ENCODE measurements around the gene KCNS3.
A peak's percentile ranks its signal among the peaks of the same experiment; 100 is the strongest.

The KCNS3 gene

GRCh38 chr2:17863539-17863938, 14.9 kb upstream of the KCNS3 start:
- Mint-ChIP-seq H3K27me3 (peaks cover 28% of the 10 kb centered on the region), H3K9me3 (no peaks in the 10 kb centered on the region), H3K27ac (no peak overlapping the region), H3K4me1 (no peaks in the 10 kb centered on the region), H3K4me3 (no peak overlapping the region)
- ATAC-seq (no peak), DNase-seq (no peak)

GRCh38 chr2:17864676-17865075, 13.8 kb upstream of the KCNS3 start:
- ATAC-seq (no peak), DNase-seq (no peak)
- Mint-ChIP-seq H3K27ac (no peak overlapping the region), H3K9me3 (no peaks in the 10 kb centered on the region), H3K4me3 (no peak overlapping the region), H3K4me1 (no peaks in the 10 kb centered on the region), H3K27me3 (peaks cover 25% of the 10 kb centered on the region)

- peaks cover 31% of the 10 kb centered on the region for H3K27me3 Mint-ChIP-seq
- DNase-seq (no peak), ATAC-seq (no peak)
- no peak overlapping the region for H3K27ac Mint-ChIP-seq
- no peak overlapping the region for H3K4me3 Mint-ChIP-seq
- H3K4me1 Mint-ChIP-seq, result no peaks in the 10 kb centered on the region
- H3K9me3 Mint-ChIP-seq, result no peaks in the 10 kb centered on the region
Observed at GRCh38 chr2:17867133-17867532, 11.3 kb upstream of the KCNS3 start.

- no peak for DNase-seq
- no peak overlapping the region for H3K27ac Mint-ChIP-seq
Observed at GRCh38 chr2:17869128-17869527, 9.3 kb upstream of the KCNS3 start.

GRCh38 chr2:17871639-17872038, 6.8 kb upstream of the KCNS3 start:
- Mint-ChIP-seq H3K4me3 (no peak overlapping the region), H3K9me3 (no peaks in the 10 kb centered on the region), H3K27ac (no peak overlapping the region), H3K4me1 (no peaks in the 10 kb centered on the region), H3K27me3 (peaks cover 62% of the 10 kb centered on the region)
- ATAC-seq (no peak), DNase-seq (no peak)

More at GRCh38 chr2:17869128-17869527, 9.3 kb upstream of the KCNS3 start:
- no peaks in the 10 kb centered on the region for H3K9me3 Mint-ChIP-seq
- no peaks in the 10 kb centered on the region for H3K4me1 Mint-ChIP-seq
- peaks cover 43% of the 10 kb centered on the region for H3K27me3 Mint-ChIP-seq
- H3K4me3 Mint-ChIP-seq, result no peak overlapping the region
- ATAC-seq, result peak; percentile 59

- H3K9me3 Mint-ChIP-seq, result no peaks in the 10 kb centered on the region
- peaks cover 76% of the 10 kb centered on the region for H3K27me3 Mint-ChIP-seq
- H3K4me1 Mint-ChIP-seq, result peaks cover 7% of the 10 kb centered on the region
- no peak overlapping the region for H3K4me3 Mint-ChIP-seq
- H3K27ac Mint-ChIP-seq, result no peak overlapping the region
- no peak for ATAC-seq
- no peak for DNase-seq
Observed at GRCh38 chr2:17873021-17873420, 5.4 kb upstream of the KCNS3 start.

GRCh38 chr2:17876590-17876989, 1.9 kb upstream of the KCNS3 start:
- Mint-ChIP-seq H3K9me3 (no peaks in the 10 kb centered on the region), H3K27me3 (peaks cover 87% of the 10 kb centered on the region), H3K27ac (no peak overlapping the region), H3K4me1 (peaks cover 25% of the 10 kb centered on the region), H3K4me3 (no peak overlapping the region)
- no peak for DNase-seq
- ATAC-seq, result no peak

GRCh38 chr2:17877811-17878280, 621 bp upstream of the KCNS3 start:
- Mint-ChIP-seq H3K9me3 (no peaks in the 10 kb centered on the region), H3K27ac (no peak overlapping the region), H3K4me1 (peaks cover 25% of the 10 kb centered on the region), H3K4me3 (peak overlapping the region; percentile 71 to 79), H3K27me3 (peaks cover 93% of the 10 kb centered on the region)
- DNase-seq, result peak in 1 of 2 donors; percentile 5
- peak; percentile 5 for ATAC-seq

GRCh38 chr2:17879137-17879912, 858 bp downstream of the KCNS3 start:
- Mint-ChIP-seq H3K27me3 (peaks cover 79% of the 10 kb centered on the region), H3K4me3 (peak overlapping the region; percentile 79 to 89), H3K9me3 (no peaks in the 10 kb centered on the region), H3K27ac (no peak overlapping the region), H3K4me1 (peaks cover 25% of the 10 kb centered on the region)
- peak; percentile 56 for ATAC-seq
- peak in 1 of 2 donors; percentile 4 for DNase-seq

- Mint-ChIP-seq H3K9me3 (no peaks in the 10 kb centered on the region), H3K27me3 (peaks cover 77% of the 10 kb centered on the region)
Observed at GRCh38 chr2:17879913-17880274, 1.4 kb downstream of the KCNS3 start.

GRCh38 chr2:17892770-17893534, 14.5 kb downstream of the KCNS3 start:
- Mint-ChIP-seq H3K27ac (no peak overlapping the region), H3K4me3 (no peak overlapping the region)

More at GRCh38 chr2:17879913-17880274, 1.4 kb downstream of the KCNS3 start:
- DNase-seq (no peak), ATAC-seq (no peak)
- Mint-ChIP-seq H3K27ac (no peak overlapping the region), H3K4me1 (peaks cover 25% of the 10 kb centered on the region), H3K4me3 (peak overlapping the region in 1 of 2 donors; percentile 30)

GRCh38 chr2:17894005-17894404, 15.5 kb downstream of the KCNS3 start:
- H3K27ac Mint-ChIP-seq, result no peak overlapping the region
- DNase-seq (no peak), ATAC-seq (no peak)
- H3K4me3 Mint-ChIP-seq, result no peak overlapping the region
- H3K9me3 Mint-ChIP-seq, result peaks cover 14 to 29% of the 10 kb centered on the region in 2 donors
- H3K4me1 Mint-ChIP-seq, result no peaks in the 10 kb centered on the region
- peaks cover 36% of the 10 kb centered on the region for H3K27me3 Mint-ChIP-seq

More at GRCh38 chr2:17892770-17893534, 14.5 kb downstream of the KCNS3 start:
- Mint-ChIP-seq H3K27me3 (peaks cover 34% of the 10 kb centered on the region), H3K9me3 (peaks cover 14 to 29% of the 10 kb centered on the region in 2 donors), H3K4me1 (no peaks in the 10 kb centered on the region)
- DNase-seq (no peak), ATAC-seq (no peak)

GRCh38 chr2:17894556-17894955, 16.1 kb downstream of the KCNS3 start:
- H3K4me3 Mint-ChIP-seq, result no peak overlapping the region
- ATAC-seq, result no peak
- no peaks in the 10 kb centered on the region for H3K4me1 Mint-ChIP-seq
- peaks cover 14 to 29% of the 10 kb centered on the region in 2 donors for H3K9me3 Mint-ChIP-seq
- no peak overlapping the region for H3K27ac Mint-ChIP-seq
- peaks cover 36% of the 10 kb centered on the region for H3K27me3 Mint-ChIP-seq
- no peak for DNase-seq

GRCh38 chr2:17899871-17900270, 21.4 kb downstream of the KCNS3 start:
- no peak for DNase-seq
- Mint-ChIP-seq H3K9me3 (no peaks in the 10 kb centered on the region), H3K27ac (peak overlapping the region in 1 of 2 donors; percentile 70), H3K4me1 (no peaks in the 10 kb centered on the region), H3K27me3 (peaks cover 24% of the 10 kb centered on the region), H3K4me3 (no peak overlapping the region)
- ATAC-seq, result no peak

- H3K27ac Mint-ChIP-seq, result no peak overlapping the region
- H3K4me1 Mint-ChIP-seq, result no peaks in the 10 kb centered on the region
Observed at GRCh38 chr2:17901246-17901645, 22.8 kb downstream of the KCNS3 start.

GRCh38 chr2:17910980-17911379, 32.5 kb downstream of the KCNS3 start:
- ATAC-seq (no peak), DNase-seq (no peak)
- Mint-ChIP-seq H3K4me3 (no peak overlapping the region), H3K27me3 (peaks cover 16% of the 10 kb centered on the region), H3K4me1 (no peaks in the 10 kb centered on the region), H3K9me3 (peaks cover 10 to 33% of the 10 kb centered on the region in 2 donors), H3K27ac (no peak overlapping the region)

More at GRCh38 chr2:17901246-17901645, 22.8 kb downstream of the KCNS3 start:
- Mint-ChIP-seq H3K27me3 (peaks cover 15% of the 10 kb centered on the region), H3K4me3 (no peak overlapping the region), H3K9me3 (peaks cover 2 to 3% of the 10 kb centered on the region in 2 donors)
- no peak for DNase-seq
- ATAC-seq, result no peak

Measured in stimulated activated naive CD8-positive, alpha-beta T cell treated with anti-CD3 and anti-CD28 coated beads, Interleukin-15, amount 100 ng/mL, for 72 hours (primary cell).